GM18873 (cell line): Measurements from ENCODE around the gene FTO.

Experiments used
- ATAC-seq: cut with Tn5 transposase; IDR thresholded peaks from one replicate; pipeline ENCODE4 v1.9.1; 2021; ENCODE audit warnings: mild to moderate bottlenecking, moderate library complexity, moderate number of reproducible peaks; ENCODE audit not compliant: unreplicated experiment, low FRiP score

The FTO gene

GRCh38 chr16:53985861-53986260 lies 281.9 kb downstream of the FTO start:
- ATAC-seq, result no peak

GRCh38 chr16:53986793-53987192 lies 282.8 kb downstream of the FTO start:
- no peak for ATAC-seq

GRCh38 chr16:53988136-53988535 lies 284.2 kb downstream of the FTO start:
- no peak for ATAC-seq

- no peak for ATAC-seq
These were observed 285.6 kb downstream of the FTO start for GRCh38 chr16:53989597-53989996.

GRCh38 chr16:53991754-53992378 lies 287.9 kb downstream of the FTO start:
- no peak for ATAC-seq

GRCh38 chr16:53995378-53995777 lies 291.4 kb downstream of the FTO start:
- ATAC-seq, result no peak

- ATAC-seq, result no peak
These were observed 293.0 kb downstream of the FTO start for GRCh38 chr16:53996961-53997360.

GRCh38 chr16:53998024-53998810 lies 294.3 kb downstream of the FTO start:
- ATAC-seq, result no peak

GRCh38 chr16:53998966-53999522 lies 295.1 kb downstream of the FTO start:
- ATAC-seq, result no peak

- no peak for ATAC-seq
These were observed 295.9 kb downstream of the FTO start for GRCh38 chr16:53999841-54000240.

GRCh38 chr16:54000361-54000760 lies 296.4 kb downstream of the FTO start:
- no peak for ATAC-seq

GRCh38 chr16:54006693-54007092 lies 302.7 kb downstream of the FTO start:
- ATAC-seq, result no peak

- ATAC-seq, result no peak
These were observed 303.5 kb downstream of the FTO start for GRCh38 chr16:54007504-54007903.

- ATAC-seq, result no peak
These were observed 305.7 kb downstream of the FTO start for GRCh38 chr16:54009464-54010176.

- no peak for ATAC-seq
These were observed 311.2 kb downstream of the FTO start for GRCh38 chr16:54015147-54015546.

GRCh38 chr16:54022362-54022761 lies 318.4 kb downstream of the FTO start:
- ATAC-seq, result no peak

GRCh38 chr16:54026456-54026855 lies 322.5 kb downstream of the FTO start:
- ATAC-seq, result no peak

GRCh38 chr16:54027062-54027461 lies 323.1 kb downstream of the FTO start:
- no peak for ATAC-seq

GRCh38 chr16:54027558-54027957 lies 323.6 kb downstream of the FTO start:
- ATAC-seq, result no peak

GRCh38 chr16:54027995-54028394 lies 324.0 kb downstream of the FTO start:
- ATAC-seq, result no peak

GRCh38 chr16:54030451-54030850 lies 326.5 kb downstream of the FTO start:
- no peak for ATAC-seq
